KG1 (cell line): ENCODE data around the gene UBR3.
"Not testable (repeated sequence)": the region's sequence is repeated elsewhere in the genome, so short reads cannot be mapped to it uniquely, and the experiment has no call there.

Experiments
- DNase-seq: peaks from one replicate; lab custom pipeline; 2025; lab: John Stamatoyannopoulos, UW

The UBR3 gene

DNA sequence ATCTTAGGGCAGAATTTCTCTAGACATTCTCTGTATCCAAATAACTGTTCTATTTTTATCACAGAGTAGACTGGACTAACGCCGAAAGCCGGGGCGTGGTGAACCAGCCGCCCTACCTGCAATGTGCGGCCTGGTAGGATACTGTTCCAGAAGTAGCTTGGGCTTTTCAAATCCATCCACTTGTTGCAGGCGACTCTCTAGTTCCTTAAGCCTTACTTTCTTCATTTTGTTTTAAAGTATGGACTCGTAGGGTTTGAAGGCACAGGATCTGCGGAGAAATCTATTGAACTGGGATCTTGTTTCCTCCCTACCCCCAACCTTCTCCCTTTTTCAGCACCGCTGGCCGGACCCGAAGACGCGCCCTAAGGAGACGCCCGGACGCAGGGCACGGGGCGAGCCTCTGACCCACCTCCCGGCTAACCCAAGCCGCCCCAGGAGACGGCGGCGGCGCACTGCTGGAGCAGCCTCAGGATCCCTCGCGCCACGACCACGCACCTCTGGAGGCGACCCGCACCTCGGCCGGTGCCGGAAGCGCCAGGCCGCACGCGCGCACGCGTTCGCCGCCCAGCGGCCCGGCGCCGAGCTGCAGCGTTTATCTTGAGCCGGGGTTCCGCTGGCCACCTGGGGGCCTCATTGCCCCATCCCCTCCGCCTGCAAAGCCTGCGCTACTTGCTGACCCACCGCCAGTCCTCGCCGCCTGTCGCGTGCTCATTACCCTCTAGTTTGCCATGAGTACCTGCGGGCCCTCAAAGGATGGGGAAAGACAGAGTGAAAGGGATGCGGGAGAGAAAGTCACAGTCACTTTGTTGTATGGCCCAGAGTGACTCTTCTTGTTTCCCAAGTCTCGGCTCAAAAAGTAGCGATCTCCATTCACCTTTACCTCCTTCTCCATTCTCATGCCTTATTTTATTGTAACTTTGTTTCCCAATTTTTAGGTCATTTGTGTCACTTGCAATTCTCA lies 2.6 kb upstream of the UBR3 start, which contains the start of gene METTL5:
Gene METTL5, minus strand, starts transcription at position 533 of the 961 bp plus-strand sequence. Its CDS starts 308 bp downstream, at position 225.
- DNase-seq, result peak; percentile 89

DNA sequence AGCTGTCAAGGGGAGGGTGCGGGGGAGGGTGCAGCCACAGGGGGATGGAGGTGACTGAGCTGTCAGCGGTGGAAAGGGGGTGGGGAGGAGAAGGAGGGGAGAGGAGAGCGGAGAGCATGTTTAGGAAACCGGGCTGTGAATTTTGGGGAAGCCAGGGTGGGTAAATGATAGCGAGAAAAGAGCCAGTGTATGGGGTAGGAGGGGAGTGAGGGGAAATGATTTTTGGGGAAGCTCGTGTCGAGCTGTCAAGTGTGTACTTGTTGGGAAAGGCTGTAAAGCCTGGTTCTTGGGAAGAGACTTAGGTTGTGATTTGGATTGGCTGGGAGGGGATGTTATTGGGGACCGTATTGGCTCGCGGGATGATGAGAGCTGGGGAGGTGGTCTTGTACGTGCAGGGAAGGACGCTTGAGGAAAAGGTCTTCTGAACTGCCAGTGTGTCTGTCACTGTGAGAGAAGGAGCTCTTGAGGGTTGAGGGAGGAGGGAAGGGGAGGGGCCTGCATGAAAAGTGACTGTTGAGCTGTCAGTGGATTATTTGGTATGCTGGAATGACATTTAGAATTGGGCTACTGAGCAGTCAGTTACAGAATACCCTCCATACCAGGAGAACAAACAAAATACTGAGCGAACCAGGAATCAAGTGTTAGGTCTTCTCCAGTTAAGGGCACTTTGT lies 1.0 kb downstream of the UBR3 start:
- no peak for DNase-seq

DNA sequence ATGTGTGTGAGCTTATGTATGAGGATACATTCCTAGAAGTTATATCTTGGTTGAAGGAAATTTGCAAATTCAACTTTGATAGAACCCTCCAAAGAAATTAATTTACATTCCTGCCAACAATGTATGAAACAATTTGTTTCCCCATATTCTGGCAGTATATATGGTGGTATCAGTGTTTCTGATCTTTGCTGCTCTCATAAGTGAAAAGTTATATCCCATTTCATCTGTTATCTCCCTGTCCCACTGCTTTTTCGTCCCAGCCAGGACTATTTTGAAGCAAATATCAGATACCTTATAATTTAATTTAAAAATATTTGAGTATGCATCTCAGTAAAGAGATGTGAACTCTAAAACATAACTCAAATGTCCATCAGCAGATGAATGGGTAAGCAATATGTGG lies 7.1 kb downstream of the UBR3 start:
- DNase-seq, result no peak

DNA sequence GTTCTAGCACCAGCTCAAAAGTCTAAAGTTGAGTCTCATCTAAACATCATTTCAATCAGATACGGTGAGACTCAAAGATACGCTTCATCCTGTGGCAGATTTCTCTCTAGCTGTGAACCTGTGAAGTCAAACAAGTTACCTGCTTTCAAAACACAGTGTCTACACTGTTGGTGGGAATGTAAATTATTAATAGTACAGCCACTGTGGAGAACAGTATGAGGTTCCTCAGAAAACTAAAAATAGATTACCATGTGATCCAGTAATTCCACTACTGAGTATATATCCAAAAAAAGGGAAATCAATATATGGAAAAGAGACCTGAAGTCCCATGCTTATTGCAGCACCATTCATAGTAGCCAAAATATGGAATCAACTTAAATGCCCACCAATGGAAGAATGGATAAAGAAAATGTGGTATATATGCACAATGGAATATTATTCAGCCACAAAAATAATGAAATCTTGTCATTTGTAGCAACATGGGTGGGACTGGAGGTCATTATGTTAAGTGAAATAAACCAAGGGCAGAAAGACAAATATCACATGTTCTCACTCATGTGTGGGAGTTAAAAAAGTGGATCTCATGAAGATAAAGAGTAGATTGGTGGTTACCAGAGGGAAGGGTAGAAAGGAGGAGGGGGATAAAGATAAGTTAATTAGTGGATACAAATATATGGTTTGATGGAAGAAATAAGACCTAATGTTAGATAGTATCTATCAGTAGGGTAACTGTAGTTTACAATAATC lies 11.7 kb downstream of the UBR3 start:
- DNase-seq, result no peak

DNA sequence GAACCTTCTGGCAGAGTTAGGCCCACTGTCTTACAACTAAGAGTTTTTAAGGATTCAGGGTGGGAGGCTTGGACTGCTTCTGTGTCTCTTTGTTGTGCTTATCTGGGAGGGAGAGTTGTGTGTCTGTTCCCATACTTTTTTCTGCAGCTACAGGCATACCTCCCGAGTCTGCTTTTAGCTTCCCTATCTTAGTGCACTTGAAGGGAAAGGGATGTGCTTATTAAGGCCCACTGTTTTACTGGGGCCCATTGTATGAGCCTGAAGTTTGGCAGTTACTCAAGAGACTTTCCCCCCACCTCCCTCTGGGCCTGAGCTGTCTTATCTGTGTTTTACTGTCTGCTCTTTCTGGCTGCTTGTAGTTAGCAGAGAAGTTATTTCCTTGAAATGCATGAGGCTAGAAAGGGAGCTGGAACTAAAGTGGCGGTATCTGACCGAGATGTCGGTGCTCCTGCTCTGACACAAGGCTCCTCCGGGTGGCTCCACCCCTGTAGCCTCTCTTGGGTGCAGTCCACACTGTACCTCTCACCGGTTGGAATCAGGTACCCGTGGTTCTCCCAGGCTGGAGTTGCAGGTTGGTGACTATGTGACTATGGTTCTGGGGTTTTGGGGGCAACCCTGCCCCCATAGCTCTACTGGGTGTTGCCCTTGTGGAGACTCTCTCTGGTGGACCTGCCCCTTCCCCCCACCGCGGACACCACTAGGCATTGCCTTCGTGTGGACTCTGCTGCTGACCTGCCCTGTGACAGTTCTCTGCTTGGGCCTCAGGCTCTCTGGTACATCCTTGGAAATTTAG lies 12.9 kb downstream of the UBR3 start:
- DNase-seq, result no peak

DNA sequence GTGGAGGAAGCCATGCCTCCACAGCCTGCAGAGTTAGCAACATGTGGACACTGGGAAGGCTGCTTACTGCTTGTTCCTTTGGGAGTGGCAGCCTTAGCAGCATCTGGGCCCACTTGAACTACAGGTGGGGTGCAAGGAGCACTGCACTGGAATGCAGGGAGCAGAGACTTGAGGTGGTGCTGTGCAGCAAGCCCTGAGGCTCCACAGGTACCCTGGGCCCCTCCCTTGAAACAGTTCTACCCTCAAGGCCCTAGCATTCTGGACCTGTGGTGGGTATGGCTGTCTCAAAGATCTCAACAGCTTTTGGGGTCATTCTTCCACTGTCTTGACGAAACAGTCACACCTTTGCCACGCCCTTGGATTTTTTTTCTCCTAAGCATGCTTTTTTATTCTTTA lies 13.5 kb downstream of the UBR3 start:
- DNase-seq, result no peak

DNA sequence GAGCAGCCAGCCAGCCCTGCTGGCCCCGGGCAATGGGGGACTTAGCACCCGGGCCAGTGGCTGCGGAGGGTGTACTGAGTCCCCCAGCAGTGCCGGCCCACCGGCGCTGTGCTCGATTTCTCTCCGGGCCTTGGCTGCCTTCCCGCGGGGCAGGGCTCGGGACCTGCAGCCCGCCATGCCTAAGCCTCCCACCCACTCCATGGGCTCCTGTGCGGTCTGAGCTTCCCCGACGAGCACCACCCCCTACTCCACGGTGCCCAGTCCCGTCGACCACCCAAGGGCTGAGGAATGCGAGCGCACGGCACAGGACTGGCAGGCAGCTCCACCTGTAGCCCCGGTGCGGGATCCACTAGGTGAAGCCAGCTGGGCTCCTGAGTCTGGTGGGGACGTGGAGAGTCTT lies 14.4 kb downstream of the UBR3 start:
- not testable (repeated sequence) for DNase-seq

DNA sequence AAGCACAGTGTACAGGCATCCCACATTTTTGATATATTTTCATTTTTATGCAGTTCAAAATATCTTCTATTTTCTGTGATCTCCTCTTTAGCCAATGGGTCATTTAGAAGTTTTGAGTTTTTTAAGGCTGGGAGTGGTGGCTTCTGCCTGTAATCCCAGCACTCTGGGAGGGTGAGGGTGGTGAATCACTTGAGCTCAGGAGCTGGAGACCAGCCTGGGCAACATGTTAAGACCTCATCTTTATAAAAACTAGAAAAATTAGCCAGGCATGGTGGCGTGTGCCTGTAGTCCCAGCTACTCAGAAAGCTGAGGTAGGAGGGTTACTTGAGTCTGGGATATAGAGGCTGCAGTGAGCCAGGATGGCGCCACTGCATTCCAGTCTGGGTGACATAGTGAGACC lies 17.8 kb downstream of the UBR3 start:
- DNase-seq, result no peak

DNA sequence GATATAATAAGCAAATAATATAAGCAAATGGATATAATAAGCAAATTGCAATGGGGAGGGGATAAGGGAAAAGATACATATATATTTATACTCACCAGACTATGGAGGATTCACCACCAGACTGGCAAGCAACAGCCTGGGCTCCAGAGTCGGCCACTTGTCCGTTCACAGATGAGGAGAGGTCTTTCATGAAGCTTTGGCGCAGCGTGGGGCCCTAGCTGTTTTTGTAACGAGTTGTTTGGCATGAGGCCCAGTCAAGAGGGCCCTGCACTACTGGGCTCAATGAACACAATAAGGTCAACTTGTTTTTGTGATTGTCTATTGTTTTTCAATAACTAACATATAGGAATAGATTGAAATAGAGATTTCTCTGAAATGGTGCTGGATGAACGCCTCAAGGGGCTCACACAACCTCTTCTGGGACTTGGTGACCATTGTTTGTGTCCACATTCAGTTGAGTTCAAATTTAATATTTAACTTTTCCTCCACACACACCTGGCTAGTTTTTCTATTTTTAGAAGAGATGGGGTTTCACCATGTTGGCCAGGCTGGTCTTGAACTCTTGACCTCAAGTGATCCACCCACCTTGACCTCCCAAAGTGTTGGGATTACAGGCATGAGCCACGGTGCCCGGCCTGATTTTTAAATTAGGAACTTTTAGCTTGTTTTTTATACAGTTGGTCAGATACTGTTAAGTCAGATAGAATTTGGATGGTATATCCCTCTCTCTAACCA lies 21.9 kb downstream of the UBR3 start:
- not testable (repeated sequence) for DNase-seq

DNA sequence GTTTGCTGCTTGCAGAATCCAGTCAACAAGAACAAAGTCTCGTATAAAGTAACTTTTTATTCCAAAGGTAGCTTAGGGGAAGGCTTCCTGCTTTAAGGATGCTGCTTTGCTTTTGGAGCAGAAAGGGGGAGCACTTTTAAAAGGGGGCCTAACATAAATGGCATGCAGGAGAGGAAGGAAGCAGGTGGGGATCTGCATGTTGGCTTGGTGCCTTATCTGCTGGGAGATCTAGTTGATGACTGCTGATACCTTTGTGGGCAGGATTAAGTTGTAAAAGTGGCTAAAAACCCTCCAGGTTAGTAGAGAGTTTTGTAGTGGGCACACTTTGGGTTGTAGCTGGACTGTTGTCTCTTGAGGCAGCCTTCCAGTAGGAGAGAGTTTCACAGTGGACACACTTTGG lies 22.5 kb downstream of the UBR3 start:
- no peak for DNase-seq

DNA sequence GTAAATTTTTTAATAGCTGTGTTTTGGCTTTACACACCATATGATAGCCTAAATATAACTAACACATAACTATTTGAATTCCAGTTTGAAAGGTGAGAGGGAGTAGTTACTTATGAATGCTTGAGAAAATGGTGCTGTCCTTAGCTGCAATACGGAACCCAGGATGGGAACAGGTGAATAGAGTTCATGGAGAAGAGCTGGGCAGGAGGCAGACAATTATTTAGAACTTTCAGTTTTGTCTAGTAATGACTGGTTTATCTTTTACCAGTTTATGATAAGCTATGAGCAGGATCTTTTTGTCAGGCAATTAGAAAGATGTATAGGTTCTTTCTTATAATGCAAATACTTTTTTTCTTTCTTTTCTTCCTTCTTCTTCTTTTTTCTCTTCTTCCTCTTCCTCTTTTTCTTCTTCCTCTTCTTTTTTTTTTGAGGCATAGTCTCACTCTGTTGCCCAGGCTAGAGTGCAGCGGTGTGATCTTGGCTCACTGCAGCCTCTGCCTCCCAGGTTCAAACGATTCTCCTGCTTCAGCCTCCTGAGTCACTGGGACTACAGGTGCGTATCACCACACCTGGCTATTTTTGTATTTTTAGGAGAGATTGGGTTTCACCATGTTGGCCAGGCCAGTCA lies 25.9 kb downstream of the UBR3 start:
- DNase-seq, result no peak

DNA sequence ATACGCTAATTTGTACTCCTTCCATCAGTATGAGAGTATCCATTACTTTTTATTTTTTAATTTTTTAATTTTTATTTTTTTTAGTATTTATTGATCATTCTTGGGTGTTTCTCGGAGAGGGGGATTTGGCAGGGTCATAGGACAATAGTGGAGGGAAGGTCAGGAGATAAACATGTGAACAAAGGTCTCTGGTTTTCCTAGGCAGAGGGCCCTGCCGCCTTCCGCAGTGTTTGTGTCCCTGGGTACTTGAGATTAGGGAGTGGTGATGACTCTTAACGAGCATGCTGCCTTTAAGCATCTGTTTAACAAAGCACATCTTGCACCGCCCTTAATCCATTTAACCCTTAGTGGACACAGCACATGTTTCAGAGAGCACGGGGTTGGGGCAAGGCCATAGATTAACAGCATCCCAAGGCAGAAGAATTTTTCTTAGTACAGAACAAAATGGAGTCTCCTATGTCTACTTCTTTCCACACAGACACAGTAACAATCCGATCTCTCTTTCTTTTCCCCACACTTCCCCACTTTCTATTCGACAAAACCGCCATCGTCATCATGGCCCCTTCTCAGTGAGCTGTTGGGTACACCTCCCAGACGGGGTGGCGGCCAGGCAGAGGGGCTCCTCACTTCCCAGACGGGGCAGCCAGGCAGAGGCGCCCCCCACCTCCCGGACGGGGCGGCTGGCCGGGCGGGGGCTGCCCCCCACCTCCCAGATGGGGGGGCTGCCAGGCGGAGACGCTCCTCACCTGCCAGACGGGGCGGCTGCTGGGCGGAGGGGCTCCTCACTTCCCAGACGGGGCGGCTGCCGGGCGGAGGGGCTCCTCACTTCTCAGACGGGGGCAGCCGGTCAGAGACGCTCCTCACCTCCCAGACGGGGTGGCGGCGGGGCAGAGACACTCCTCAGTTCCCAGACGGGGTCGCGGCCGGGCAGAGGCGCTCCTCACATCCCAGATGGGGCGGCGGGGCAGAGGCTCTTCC lies 28.3 kb downstream of the UBR3 start:
- DNase-seq, result not testable (repeated sequence)

DNA sequence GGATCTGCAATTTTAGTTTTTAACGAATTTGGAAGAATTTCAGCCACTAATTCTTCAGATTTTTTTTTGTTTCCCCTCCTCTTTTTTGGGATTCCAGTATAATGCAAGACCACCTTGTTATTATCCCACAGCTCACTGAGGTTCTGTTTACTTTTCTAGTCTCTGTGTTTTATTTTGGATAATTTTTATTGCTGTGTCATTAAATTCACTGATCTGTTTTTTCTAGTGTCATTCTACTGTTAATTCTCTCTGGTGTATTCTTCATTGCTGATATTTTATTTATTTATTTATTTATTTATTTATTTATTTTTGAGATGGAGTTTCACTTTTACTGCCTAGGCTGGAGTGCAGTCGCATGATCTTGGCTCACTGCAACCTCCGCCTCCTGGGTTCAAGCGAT lies 32.2 kb downstream of the UBR3 start:
- no peak for DNase-seq

DNA sequence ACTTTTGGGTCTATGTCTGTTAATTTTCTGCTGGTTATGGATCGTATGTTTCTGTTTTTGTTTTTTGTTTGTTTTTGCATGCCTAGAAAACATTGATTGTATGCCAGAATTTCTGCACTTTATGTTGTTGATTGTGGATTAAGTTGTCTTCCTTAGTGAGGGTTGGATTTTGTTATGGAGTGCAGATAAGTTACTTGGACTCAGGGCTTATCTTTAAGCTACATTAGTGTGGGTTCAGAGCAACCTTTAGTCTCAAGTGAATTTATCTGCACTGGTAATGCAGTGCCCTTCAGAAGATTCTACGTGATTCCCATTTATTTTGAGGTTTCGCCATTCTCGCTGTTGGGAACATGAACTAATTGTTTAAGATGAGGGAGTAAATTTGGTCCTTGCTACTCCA lies 32.9 kb downstream of the UBR3 start:
- no peak for DNase-seq

DNA sequence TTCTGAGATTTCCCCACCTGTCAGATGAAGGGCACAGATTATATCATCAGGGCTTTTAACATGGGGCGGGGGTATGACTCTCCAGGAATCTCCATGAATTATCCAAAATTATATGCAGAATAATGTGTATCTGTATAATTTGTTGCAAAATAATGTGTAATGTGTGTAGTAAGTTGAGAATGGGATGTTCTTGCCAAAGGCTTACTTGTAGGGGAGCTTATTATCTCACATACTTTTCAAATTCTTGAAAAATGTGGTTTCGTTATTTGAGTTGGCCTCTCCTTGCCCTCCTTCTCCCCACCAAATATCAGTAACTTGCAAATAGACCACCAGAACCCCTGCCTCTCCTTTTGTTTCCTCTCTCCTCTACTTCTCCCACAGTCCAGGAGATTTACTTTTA lies 35.6 kb downstream of the UBR3 start:
- DNase-seq, result no peak

DNA sequence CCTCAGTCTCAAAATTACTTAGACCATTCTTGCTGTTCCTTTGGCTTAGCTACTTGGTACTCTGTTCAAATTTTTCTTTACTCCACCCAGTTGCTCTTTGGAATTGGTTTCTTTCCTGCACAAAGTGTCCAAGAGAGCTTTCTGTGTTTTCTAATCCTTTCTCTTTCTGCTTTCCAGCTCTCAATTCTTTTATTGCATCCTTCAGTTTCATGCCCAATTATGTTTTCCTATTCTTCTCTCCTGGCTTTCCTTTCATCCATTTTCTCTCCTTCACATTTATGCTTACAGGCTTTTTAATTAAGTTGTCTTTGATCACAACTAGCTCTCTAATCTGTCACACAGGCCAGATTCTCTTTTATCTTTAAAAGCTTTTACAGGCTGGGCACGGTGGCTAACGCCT lies 38.2 kb downstream of the UBR3 start:
- DNase-seq, result no peak

DNA sequence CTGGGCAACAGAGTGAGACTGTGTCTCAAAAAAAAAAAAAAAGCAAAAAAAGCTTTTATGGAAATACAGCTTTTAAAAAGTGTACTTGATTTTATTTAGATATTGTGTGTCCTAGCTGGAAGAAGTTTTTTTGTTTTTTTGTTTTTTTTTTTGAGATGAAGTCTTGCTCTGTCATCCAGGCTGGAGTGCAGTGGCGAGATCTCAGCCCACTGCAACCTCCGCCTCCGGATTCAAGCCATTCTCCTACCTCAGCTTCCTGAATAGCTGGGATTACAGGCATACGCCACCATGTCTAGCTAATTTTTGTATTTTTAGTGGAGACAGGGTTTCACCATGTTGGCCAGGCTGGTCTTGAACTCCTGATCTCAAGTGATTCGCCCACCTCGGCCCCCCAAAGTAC lies 39.0 kb downstream of the UBR3 start:
- not testable (repeated sequence) for DNase-seq

DNA sequence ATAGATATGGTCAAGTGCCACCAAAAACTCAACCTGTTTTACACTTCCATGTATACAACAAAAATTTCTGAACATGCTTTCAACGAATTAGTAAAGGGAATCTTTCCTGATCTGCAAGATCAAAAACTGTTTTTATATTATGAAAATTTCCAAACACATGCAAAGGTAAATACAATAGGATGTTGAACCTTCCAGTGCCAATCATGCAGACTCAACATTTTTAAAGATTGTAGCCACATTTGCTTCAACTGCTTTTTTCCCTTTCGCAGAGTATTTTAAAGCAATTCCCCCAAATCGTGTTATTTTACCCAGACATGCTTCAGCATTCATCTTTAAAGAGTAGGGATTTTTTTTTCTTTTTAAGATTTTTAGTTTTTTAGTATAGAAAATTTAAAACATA lies 40.3 kb downstream of the UBR3 start:
- no peak for DNase-seq

DNA sequence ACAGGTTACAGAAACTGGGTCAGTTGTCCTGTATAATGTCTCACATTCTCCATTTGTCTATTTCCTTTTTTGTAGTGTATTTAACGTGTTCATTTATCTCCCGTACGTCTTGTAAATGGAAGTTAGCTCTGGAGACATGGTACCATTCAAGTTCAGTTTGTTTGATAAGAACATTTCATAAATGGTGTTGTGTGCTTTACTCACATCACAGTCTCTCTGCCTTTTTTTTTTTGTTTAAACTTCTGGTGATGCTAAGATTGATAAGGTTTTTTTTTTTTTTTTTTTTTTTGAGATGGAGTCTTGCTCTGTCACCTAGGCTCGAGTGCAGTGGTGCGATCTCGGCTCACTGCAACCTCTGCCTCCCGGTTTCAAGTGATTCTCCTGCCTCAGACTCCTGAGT lies 41.7 kb downstream of the UBR3 start:
- no peak for DNase-seq
